ENCODE data around the gene IFNA2.

GRCh38 chr9:21362287-21362686 is 22.9 kb downstream of the IFNA2 start:
- TF ChIP-seq POLR2A (IDR thresholded peaks at IDR 0.05) = no peak
- no peak for TF ChIP-seq CTCF (IDR thresholded peaks at IDR 0.05)
